ENCODE measurements around the gene SH3BGR.

Gene SH3BGR

DNA sequence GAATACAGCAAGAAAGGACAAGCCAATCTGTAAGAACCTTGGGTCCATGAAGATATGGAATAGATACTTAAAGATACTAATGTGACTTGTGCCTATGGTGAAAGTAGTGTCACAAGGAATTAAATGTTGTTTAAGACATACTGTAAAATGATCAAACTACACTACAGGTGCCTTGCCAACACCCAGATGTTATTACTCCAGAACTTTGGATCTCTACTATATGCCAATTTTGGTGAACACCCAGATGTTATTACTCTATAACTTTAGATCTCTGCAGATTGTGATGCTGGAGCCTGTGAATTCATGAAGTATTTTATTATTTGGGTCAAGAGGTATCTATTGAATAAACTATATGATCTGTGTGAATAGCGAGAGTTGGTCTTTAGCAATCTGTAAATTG lies 101.1 kb downstream of the SH3BGR start:
- DNase-seq (ENCODE audit: low spot score), result no peak

DNA sequence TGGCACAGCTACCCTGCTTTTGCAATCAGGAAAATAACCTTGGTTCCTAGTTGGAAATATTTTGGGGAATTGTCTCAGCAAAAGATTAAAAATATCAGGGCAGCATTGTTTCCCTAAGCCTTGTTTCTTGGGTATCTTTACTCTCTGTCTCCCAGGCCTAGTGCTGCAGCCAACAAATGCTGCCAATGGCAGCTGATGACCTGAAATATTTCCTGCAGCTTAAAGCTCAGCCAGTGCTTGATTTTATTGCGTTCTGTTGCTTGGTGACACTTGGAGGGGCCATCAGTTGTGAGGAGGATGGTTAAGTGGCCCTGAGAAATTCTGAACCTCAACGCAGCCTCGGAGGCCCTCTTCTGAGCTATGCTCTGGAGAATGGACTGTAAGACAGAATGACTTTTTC lies 101.6 kb downstream of the SH3BGR start:
- no peak for DNase-seq (ENCODE audit: low spot score)

- peak; percentile 81 for DNase-seq (ENCODE audit: low spot score)
These were observed 104.3 kb downstream of the SH3BGR start for GRCh38 chr21:39555911-39556590.

DNA sequence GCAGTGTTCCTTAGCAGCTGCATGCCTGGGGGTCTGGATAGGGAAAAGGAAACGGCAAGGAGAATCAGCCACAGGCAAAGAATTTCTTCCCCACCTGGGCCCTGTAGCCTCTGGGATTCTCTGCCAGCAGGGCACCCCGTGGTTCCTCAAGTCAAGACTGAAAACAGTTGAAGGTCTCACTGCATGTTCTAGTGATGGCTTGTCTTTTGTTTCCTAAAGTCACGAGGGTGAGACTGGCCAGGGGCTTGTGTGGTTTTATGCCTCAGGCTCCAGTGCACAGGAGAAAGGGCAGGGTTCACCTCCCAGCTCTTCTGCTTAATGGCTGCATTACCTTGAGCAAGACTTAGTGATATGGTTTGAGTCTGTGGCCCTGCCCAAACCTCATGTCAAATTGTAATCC lies 107.7 kb downstream of the SH3BGR start:
- DNase-seq (ENCODE audit: low spot score), result no peak

- DNase-seq (ENCODE audit: low spot score), result no peak
These were observed 109.4 kb downstream of the SH3BGR start for GRCh38 chr21:39561140-39561539.

DNA sequence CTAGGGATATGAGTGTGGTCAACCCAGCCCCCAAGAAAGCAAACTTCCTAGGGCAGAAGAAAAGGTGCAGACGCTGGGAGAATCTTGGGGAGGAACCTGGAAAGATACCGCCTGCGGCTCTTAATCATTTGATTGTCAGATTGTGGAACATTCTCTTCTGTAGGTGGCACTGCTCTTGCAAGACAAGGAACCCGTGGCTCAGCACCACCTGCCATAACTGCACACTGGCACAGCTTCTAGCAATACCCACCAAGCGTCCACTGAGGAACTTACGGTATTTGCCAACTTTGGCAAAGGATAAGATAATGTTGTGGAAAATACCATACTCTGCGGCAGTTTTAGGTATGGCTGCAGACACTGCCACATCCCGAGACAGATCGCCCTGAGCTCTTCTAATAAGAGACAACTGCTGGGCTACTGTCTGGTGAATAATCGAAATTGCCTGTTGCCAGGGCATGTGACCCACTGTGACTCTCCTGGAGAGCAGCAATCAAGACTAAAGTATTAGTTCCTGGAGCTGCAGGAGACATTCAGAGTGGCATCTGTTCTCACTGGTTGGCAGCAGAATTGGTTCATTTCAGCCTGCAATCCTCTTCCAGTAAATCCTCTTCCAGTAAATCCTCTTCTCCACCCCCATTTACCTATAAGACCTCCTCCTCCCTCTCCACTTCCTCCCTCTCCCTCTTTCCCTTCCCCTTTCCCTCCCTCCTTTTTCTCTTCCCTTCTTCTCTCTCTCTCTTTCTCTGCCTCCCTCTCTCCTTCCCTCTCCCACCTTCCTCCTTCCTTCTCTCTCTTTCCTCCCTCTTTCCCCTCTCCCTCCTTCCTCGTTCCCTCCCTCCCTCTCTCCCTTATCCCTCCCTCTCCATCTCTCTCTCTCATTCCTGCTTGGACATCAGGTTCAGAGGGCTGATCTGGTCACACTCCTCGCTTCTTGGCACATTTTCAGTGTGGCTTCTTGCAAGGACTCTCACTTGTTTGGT lies 111.3 kb downstream of the SH3BGR start:
- no peak for DNase-seq (ENCODE audit: low spot score)

DNA sequence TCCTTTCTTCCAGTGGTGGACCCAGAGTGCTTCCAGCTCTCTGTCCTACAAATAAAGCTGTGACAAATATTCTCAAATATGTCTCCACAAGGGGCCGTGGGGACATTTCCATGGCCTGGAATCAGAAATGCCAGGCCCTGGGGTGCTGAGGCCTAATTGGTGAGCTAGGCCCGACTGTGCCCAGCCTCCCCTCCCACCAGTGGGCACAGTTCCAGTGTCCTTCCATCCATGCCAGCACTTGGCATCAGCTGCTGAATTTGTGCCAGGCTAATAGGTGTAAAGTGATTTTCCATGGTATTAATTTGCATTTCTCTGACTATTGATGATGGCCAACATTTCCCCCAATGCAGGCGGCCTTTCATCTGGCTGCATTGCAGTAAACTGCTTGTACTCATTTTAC lies 112.4 kb downstream of the SH3BGR start:
- DNase-seq (ENCODE audit: low spot score), result no peak
